HL-60 (cell line): Measurements from ENCODE around the gene ECHS1.
"Not testable (repeated sequence)": the region's sequence is repeated elsewhere in the genome, so short reads cannot be mapped to it uniquely, and the experiment has no call there.

Experiments used
- DNase-seq, 2 experiments: peaks; one replicate each; pipeline ENCODE4 v3.0.0-alpha.2; 2010 to 2020; ENCODE audit warnings: low read depth in 1 of 2, low spot score in 1 of 2
- H3K27ac ChIP-seq: fragments of 250-450 bp; sonication (Bioruptor Pico); replicated peaks from 2 replicates; pipeline ENCODE4 v1.5.1; 2020; ENCODE audit warnings: mild to moderate bottlenecking, moderate library complexity
- H3K27me3 ChIP-seq: fragments of 250-450 bp; sonication (Bioruptor Pico); 2 replicates; pipeline ENCODE4 v1.5.1; 2021; ENCODE audit warnings: mild to moderate bottlenecking, moderate library complexity; ENCODE audit not compliant: insufficient read depth, poor library complexity, severe bottlenecking
- H3K4me3 ChIP-seq: replicated peaks from 2 replicates; pipeline ENCODE4 v1.5.1; 2011; ENCODE audit warnings: mild to moderate bottlenecking, control low read depth, low read length; ENCODE audit not compliant: insufficient read depth
- CTCF ChIP-seq: IDR thresholded peaks from one replicate; pipeline ENCODE4 v1.5.1; 2011; ENCODE audit warnings: low read length, control low read depth, inconsistent platforms; ENCODE audit not compliant: insufficient read depth
- GABPA ChIP-seq: IDR thresholded peaks from 2 replicates; pipeline ENCODE4 v1.6.1; 2012; ENCODE audit warnings: low read depth
- POLR2AphosphoS5 ChIP-seq: IDR thresholded peaks from 2 replicates; pipeline ENCODE4 v1.6.1; 2012; ENCODE audit warnings: low read depth
- REST ChIP-seq: IDR thresholded peaks from 2 replicates; pipeline ENCODE4 v1.6.1; 2012; ENCODE audit warnings: low read depth; ENCODE audit not compliant: insufficient replicate concordance
- SPI1 ChIP-seq: IDR thresholded peaks from 2 replicates; pipeline ENCODE4 v1.6.1; 2012; ENCODE audit warnings: low read depth, mild to moderate bottlenecking, borderline replicate concordance

Gene ECHS1

GRCh38 chr10:133418289-133418993 lies 45.3 kb upstream of the ECHS1 start:
- DNase-seq = no peak
- TF ChIP-seq REST (no peak), CTCF (no peak), GABPA (no peak), SPI1 (no peak), POLR2AphosphoS5 (no peak)
- Histone ChIP-seq H3K4me3 (no peak overlapping the region), H3K27ac (no peak overlapping the region), H3K27me3 (peaks cover 10% of the 10 kb centered on the region)

GRCh38 chr10:133415752-133416151 lies 42.6 kb upstream of the ECHS1 start:
- Histone ChIP-seq H3K27ac (no peak overlapping the region), H3K4me3 (no peak overlapping the region), H3K27me3 (no peaks in the 10 kb centered on the region)
- DNase-seq = no peak
- TF ChIP-seq POLR2AphosphoS5 (no peak), REST (no peak), GABPA (no peak)

GRCh38 chr10:133414401-133414800 lies 41.2 kb upstream of the ECHS1 start:
- H3K27me3 ChIP-seq, H3K4me3 ChIP-seq, DNase-seq, H3K27ac ChIP-seq: not testable (repeated sequence)

GRCh38 chr10:133412381-133412711 lies 39.2 kb upstream of the ECHS1 start:
- H3K27ac ChIP-seq = no peak overlapping the region
- H3K4me3 ChIP-seq = no peak overlapping the region

More at GRCh38 chr10:133412381-133412711, 39.2 kb upstream of the ECHS1 start:
- no peaks in the 10 kb centered on the region for H3K27me3 ChIP-seq
- TF ChIP-seq SPI1 = no peak
- no peak for TF ChIP-seq CTCF
- no peak for TF ChIP-seq POLR2AphosphoS5
- no peak for TF ChIP-seq REST
- no peak for TF ChIP-seq GABPA
- DNase-seq = no peak
